Measurements from ENCODE around the gene FARP2.

DNA sequence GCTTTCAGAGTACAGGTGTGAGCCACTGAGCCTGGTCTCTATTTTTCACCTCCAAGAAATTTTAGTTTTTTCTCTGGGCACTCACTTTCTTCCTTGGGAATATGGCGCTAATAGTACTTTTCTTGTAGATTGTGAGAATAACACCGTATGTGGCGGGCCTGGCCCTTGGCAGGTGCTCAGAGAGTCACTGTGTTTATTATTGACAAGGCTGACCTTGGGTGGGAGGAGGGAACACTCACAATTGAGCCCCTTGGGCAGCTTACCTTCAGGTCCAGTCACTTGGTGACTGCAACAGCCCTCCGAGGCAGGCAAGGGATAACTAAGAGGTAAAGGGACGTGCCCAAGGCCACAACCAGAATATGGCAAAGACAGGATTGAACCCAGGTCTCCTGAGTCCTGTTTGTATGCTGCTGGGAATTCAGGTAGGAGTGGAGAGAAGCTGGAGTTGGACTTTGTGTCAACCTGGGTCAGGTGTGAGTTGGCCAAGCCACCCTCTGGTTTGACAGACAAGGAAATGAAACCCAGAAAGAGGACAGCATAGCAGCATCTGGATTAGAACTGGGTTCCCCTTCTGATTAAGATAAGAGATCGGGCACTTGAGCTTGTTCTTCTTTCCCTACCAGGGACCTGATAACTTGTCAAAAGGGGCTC is 155.1 kb downstream of the FARP2 start:
- TF ChIP-seq EZH2 (IDR thresholded peaks at IDR 0.05; ENCODE audit: insufficient read depth, low read length): no peak
- TF ChIP-seq, protein P1, sequence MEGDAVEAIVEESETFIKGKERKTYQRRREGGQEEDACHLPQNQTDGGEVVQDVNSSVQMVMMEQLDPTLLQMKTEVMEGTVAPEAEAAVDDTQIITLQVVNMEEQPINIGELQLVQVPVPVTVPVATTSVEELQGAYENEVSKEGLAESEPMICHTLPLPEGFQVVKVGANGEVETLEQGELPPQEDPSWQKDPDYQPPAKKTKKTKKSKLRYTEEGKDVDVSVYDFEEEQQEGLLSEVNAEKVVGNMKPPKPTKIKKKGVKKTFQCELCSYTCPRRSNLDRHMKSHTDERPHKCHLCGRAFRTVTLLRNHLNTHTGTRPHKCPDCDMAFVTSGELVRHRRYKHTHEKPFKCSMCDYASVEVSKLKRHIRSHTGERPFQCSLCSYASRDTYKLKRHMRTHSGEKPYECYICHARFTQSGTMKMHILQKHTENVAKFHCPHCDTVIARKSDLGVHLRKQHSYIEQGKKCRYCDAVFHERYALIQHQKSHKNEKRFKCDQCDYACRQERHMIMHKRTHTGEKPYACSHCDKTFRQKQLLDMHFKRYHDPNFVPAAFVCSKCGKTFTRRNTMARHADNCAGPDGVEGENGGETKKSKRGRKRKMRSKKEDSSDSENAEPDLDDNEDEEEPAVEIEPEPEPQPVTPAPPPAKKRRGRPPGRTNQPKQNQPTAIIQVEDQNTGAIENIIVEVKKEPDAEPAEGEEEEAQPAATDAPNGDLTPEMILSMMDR (IDR thresholded peaks at IDR 0.05; ENCODE audit: insufficient read depth, low read depth, low read length): no peak

Data from astrocyte (in vitro differentiated cells and primary cell).